Lung (tissue), 12 donors: ENCODE data around the gene C2orf74. TPM values are rescaled to one million over a fixed set of nuclear protein-coding genes. Genes with fewer than 3 reads are reported as not detected.

Experiments
- ATAC-seq: fragments of 200-7000 bp; cut with Tn5 transposase; one replicate; pipeline ENCODE4 v1.9.1; 2020; ENCODE audit warnings: moderate number of reproducible peaks; ENCODE audit not compliant: insufficient read depth, low FRiP score
- DNase-seq, 3 donors: peaks; one replicate each; pipeline ENCODE4 v3.0.0-alpha.2; 2013 to 2017
- H3K27ac ChIP-seq, 2 donors: one replicate each; pipeline ENCODE4 v1.5.1; 2013; ENCODE audit warnings: mild to moderate bottlenecking in 2 of 2, moderate library complexity in 2 of 2, control low read depth in 1 of 2, inconsistent platforms in 1 of 2, low read depth in 1 of 2, low read length in 1 of 2
- H3K27me3 ChIP-seq, 3 donors: one replicate each; pipeline ENCODE4 v1.5.1; 2013; ENCODE audit warnings: low read length in 2 of 3; ENCODE audit not compliant: control insufficient read depth in 3 of 3, insufficient read depth in 3 of 3
- H3K36me3 ChIP-seq, 4 donors: one replicate each; pipeline ENCODE4 v1.5.1; 2013; ENCODE audit warnings: low read length in 4 of 4, mild to moderate bottlenecking in 1 of 4, moderate library complexity in 1 of 4; ENCODE audit not compliant: control insufficient read depth in 4 of 4, insufficient read depth in 4 of 4
- H3K4me1 ChIP-seq, 5 donors: one replicate each; pipeline ENCODE4 v1.5.1; 2013; ENCODE audit warnings: low read length in 5 of 5, mild to moderate bottlenecking in 2 of 5, moderate library complexity in 1 of 5; ENCODE audit not compliant: control insufficient read depth in 5 of 5, insufficient read depth in 5 of 5
- H3K4me3 ChIP-seq: one replicate; pipeline ENCODE4 v1.5.1; 2013; ENCODE audit warnings: mild to moderate bottlenecking, control low read depth, moderate library complexity
- H3K9ac ChIP-seq, 2 donors: one replicate each; pipeline ENCODE4 v1.5.1; 2013; ENCODE audit warnings: low read length in 2 of 2, control low read depth in 1 of 2; ENCODE audit not compliant: insufficient read depth in 1 of 2
- H3K9me3 ChIP-seq, 4 donors: one replicate each; pipeline ENCODE4 v1.5.1; 2013; ENCODE audit warnings: low read length in 3 of 4, mild to moderate bottlenecking in 1 of 4, moderate library complexity in 1 of 4; ENCODE audit not compliant: control insufficient read depth in 4 of 4, insufficient read depth in 3 of 4
- CTCF ChIP-seq: IDR thresholded peaks from 2 replicates; pipeline ENCODE4 v1.5.1; 2012; ENCODE audit warnings: mild to moderate bottlenecking; ENCODE audit errors: control extremely low read depth, extremely low read depth
- WGBS, 2 donors: extraction: QIAGEN DNeasy Blood & Tissue Kit; methylation state at CpG; one replicate each; pipeline ENCODE4 v1.1.7; 2013; 5-methylcytosine and 5-hydroxymethylcytosine counted together
- polyA plus RNA-seq, 2 donors: library from polyadenylated mRNA; stranded (reverse); fragments of 200-250 nt; gene quantifications; one replicate each; pipeline ENCODE4 v1.2.1, GENCODE V29; 2013
- total RNA-seq, 2 donors: library from RNA; depleted of rRNA in 1 of 2; stranded (reverse); fragments of >200 nt in 1 of 2; gene quantifications; one replicate each; pipeline ENCODE4 v1.2.1, GENCODE V29; 2014 to 2021
- donor health status: control.
- donor health status: control.
- donor health status: Bipolar disorder and iron deficiency.
- donor health status: healthy.
- donor health status: DM: yes; HTN: yes; CAD: no.

The C2orf74 gene
- total and polyA plus RNA-seq, 4 donors = 10.6 to 18.3 (median 14.2) TPM

GRCh38 chr2:61179701-61180639 is 18.0 kb downstream of the C2orf74 start:
- TF ChIP-seq CTCF = no peak
- peak overlapping the region; percentile 5 to 74 for H3K27ac ChIP-seq
- H3K36me3 ChIP-seq = peaks cover 22 to 35% (median 29%) of the 10 kb centered on the region in 4 donors
- no peak overlapping the region for H3K4me3 ChIP-seq
- H3K4me1 ChIP-seq = peaks cover 16 to 45% (median 24%) of the 10 kb centered on the region in 5 donors
- peak; percentile 79 to 91 (median 86) for DNase-seq
- peak overlapping the region; percentile 8 to 26 for H3K9ac ChIP-seq
- ATAC-seq = no peak
- WGBS, 2 donors = 64 to 76% methylated on average over 14 of the region's 14 CpGs
- H3K9me3 ChIP-seq = no peaks in the 10 kb centered on the region
- no peaks in the 10 kb centered on the region for H3K27me3 ChIP-seq

GRCh38 chr2:61180686-61181085 is 18.7 kb downstream of the C2orf74 start:
- Histone ChIP-seq H3K9me3 (no peaks in the 10 kb centered on the region), H3K9ac (no peak overlapping the region), H3K27ac (peak overlapping the region; percentile 5 to 74), H3K4me3 (no peak overlapping the region), H3K36me3 (peaks cover 28 to 41% (median 36%) of the 10 kb centered on the region in 4 donors), H3K27me3 (no peaks in the 10 kb centered on the region), H3K4me1 (peaks cover 16 to 45% (median 24%) of the 10 kb centered on the region in 5 donors)
- ATAC-seq = no peak
- TF ChIP-seq CTCF = no peak
- DNase-seq = no peak
- 89 to 91% methylated on average over 6 of the region's 6 CpGs for WGBS, 2 donors

- Histone ChIP-seq H3K4me3 (no peak overlapping the region), H3K9ac (peak overlapping the region in 1 of 2 donors; percentile 42)
- no peak for ATAC-seq
These were observed 19.5 kb downstream of the C2orf74 start for GRCh38 chr2:61181382-61182058.

More at GRCh38 chr2:61181382-61182058, 19.5 kb downstream of the C2orf74 start:
- no peak for TF ChIP-seq CTCF
- H3K36me3 ChIP-seq = peaks cover 31 to 49% (median 43%) of the 10 kb centered on the region in 4 donors
- peaks cover 16 to 41% (median 24%) of the 10 kb centered on the region in 5 donors for H3K4me1 ChIP-seq
- no peaks in the 10 kb centered on the region for H3K27me3 ChIP-seq
- no peak for DNase-seq
- H3K9me3 ChIP-seq = no peaks in the 10 kb centered on the region
- 69 to 79% methylated on average over 10 of the region's 10 CpGs for WGBS, 2 donors
- no peak overlapping the region for H3K27ac ChIP-seq
